GM18508 (cell line): ENCODE measurements around the gene FBXL3.
"Not testable (repeated sequence)": the region's sequence is repeated elsewhere in the genome, so short reads cannot be mapped to it uniquely, and the experiment has no call there.

ENCODE experiments used
- ATAC-seq: cut with Tn5 transposase; IDR thresholded peaks from one replicate; pipeline ENCODE4 v1.9.1; 2021; ENCODE audit warnings: moderate number of reproducible peaks; ENCODE audit not compliant: insufficient read depth, unreplicated experiment

FBXL3 gene

GRCh38 chr13:77028202-77028601 lies 1.2 kb upstream of the FBXL3 start:
- ATAC-seq: no peak

- ATAC-seq: peak; percentile 37
Measured at GRCh38 chr13:77026255-77026860, 601 bp downstream of the FBXL3 start.

DNA sequence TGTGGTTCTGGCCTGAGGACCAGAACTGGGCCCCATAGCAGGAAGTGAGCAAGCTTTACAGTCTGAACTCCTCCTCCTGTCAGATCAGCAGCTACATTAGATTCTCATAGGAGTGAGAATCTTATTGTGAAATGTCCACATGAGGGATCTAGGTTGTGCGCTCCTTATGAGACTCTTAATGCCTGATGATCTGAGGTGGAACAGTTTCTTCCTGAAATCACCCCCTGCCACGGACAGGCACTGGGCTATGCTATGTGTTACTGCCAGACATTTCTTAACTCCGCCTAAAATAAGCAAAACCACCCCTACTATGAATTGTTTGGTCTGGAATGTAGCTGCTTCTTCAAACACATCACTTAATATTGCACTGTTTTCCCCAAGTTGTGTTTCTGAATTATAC lies 4.6 kb downstream of the FBXL3 start:
- ATAC-seq: no peak

DNA sequence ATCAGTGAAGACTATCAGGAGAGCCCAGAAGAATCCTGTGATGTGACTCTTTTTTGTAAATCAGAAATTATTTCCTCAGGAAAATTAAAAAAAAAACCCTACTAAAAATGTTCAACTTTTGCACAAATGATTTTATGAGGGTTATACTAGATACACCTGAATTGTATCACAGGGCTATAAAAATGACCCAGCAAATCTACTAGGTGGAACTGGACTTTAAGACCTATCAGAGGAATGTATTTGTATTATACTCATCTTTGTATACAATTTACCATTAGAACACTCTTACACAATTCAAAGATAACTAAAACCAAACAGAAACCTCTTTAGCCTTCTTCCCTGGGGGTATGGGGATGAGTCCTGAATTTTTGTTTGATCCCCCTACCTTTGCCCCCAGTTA lies 7.2 kb downstream of the FBXL3 start:
- ATAC-seq: no peak

GRCh38 chr13:77016888-77017623 lies 9.9 kb downstream of the FBXL3 start:
- no peak for ATAC-seq

GRCh38 chr13:77016251-77016812 lies 10.6 kb downstream of the FBXL3 start:
- no peak for ATAC-seq

- ATAC-seq: no peak
Measured at GRCh38 chr13:77014906-77015685, 11.9 kb downstream of the FBXL3 start.

- ATAC-seq: no peak
Measured at GRCh38 chr13:77013853-77014542, 13.0 kb downstream of the FBXL3 start.

DNA sequence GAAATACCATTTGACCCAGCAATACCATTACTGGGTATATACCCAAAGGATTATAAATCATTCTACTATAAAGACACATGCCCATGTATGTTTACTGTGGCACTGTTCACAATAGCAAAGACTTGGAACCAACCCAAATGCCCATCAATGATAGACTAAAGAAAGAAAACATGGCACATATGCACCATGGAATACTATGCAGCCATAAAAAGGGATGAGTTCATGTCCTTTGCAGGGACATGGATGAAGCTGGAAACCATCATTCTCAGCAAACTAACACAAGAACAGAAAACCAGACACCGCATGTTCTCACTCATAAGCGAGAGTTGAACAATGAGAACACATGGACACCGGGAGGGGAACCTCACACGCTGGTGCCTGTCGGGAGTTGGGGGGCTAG lies 17.2 kb downstream of the FBXL3 start:
- ATAC-seq: not testable (repeated sequence)

GRCh38 chr13:77009011-77009410 lies 17.9 kb downstream of the FBXL3 start:
- no peak for ATAC-seq

- not testable (repeated sequence) for ATAC-seq
Measured at GRCh38 chr13:77008337-77008736, 18.6 kb downstream of the FBXL3 start.

GRCh38 chr13:77002590-77003190 lies 24.3 kb downstream of the FBXL3 start:
- ATAC-seq: no peak

DNA sequence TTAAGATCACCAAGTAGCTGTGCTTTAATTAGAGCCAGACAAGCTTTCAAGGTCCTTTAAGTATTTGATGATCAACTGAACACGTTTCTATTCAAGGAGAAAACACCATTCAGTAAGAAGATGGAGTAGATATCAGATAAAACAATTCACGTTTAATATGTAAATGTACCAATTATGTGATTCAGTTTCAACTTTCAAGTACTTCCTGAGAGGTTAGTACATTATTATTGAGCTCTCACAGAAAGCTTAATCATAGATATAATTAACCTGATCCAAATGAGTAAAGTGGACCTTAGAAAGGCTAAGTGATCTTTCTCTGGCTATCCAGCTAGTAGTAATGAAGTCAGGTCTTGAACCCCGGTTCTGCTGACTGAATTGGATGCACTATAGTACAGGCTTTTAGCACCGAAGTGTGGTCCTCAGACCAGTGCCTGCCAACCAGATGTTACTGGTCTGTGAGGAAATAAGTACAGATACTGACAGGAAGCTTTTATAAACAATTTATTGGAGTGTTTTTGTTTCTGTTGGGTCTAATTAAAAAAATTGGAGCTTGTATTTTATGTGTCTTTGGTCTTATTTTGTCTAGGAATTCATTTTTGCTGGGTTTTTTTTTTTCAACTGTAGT lies 24.9 kb downstream of the FBXL3 start:
- ATAC-seq: no peak

- no peak for ATAC-seq
Measured at GRCh38 chr13:77001540-77001939, 25.4 kb downstream of the FBXL3 start.

GRCh38 chr13:77000475-77000874 lies 26.5 kb downstream of the FBXL3 start:
- ATAC-seq: no peak

GRCh38 chr13:76994281-76994680 lies 32.7 kb downstream of the FBXL3 start:
- ATAC-seq: no peak

- no peak for ATAC-seq
Measured at GRCh38 chr13:76993473-76993872, 33.5 kb downstream of the FBXL3 start.

- ATAC-seq: no peak
Measured at GRCh38 chr13:76993021-76993420, 33.9 kb downstream of the FBXL3 start.

DNA sequence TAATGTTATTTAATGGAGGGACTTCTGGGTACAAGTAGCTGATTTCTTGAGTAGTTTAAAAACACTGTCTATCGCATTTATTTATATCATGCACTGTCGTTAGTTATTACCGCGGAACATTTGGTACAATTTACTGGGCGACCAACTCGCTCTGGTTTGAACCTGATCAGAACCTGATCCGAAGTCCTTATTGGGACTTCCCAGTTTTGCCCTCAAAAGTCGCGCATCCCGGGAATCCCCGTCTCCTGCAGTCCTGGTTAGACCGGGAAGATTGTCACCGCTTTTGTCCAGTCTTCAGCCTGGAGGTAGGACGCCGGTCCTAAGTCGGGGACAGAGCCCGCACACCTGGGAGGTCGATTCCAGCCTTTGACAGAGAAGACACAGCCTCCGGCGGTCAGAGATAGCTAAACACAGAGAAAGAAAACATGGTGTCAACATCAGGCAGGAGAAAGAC lies 34.4 kb downstream of the FBXL3 start:
- no peak for ATAC-seq
